Measurements from ENCODE around the gene HOXA3.

HOXA3 gene

DNA sequence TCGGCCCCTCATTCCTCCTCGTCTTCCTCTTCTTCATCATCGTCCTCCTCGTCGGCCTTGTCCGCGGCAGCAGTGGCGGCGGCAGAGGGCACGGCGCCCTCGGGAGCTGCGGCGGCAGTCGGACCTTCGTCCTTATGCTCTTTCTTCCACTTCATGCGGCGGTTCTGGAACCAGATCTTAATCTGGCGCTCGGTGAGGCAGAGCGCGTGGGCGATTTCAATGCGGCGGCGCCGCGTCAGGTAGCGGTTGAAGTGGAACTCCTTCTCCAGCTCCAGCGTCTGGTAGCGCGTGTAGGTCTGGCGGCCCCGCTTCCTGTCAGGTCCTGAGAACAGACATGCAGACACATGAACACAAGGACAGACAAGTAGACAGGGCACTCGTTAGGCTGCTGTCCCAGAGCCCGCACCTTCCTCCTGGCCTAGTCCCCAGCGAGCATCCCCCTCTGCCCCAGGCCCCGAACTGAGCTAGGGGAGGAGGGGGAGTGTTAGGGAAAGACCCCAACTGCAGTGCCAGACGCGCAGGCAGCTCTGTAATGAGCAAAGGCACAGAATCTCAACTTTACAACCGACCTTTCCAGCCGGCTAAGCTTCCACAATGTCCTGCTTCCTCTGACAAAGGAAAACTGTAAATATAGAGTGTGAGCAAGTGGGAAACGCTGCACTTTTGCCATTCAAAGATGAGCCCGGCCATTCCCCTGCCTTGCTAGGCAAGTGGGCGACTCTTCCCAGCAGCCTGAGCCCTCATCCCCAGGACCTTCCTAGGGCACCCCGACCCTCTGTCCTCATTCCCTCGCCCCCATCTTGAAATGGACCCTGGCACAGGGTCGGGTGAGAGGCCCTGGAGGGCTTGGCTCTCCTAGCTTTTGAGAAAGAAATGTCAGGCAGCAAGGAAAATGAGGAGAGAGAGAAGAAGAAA is 2.8 kb upstream of the HOXA3 start:
- DNase-seq (ENCODE audit: low read depth): no peak

DNA sequence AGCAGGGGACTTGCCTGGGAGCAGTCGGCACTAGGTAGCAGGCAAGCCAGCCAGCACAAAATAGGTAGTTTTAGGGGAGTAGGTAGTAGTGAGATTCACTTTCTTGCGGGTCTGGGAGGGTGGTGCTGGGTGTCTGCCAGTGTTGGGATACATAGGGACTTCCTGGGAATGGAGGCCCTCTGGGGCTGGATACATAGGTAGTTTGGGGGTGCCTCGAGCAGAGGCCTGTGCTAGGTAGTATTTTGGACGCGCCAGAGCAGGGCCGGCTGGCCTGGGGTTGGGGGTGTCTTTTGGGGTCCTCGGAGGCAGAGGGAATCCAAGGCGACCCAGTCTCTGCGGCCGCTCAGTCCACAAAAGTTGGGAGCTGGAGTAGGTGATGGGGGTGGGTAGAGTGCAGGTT is 2.0 kb upstream of the HOXA3 start:
- DNase-seq (ENCODE audit: low read depth): no peak

DNA sequence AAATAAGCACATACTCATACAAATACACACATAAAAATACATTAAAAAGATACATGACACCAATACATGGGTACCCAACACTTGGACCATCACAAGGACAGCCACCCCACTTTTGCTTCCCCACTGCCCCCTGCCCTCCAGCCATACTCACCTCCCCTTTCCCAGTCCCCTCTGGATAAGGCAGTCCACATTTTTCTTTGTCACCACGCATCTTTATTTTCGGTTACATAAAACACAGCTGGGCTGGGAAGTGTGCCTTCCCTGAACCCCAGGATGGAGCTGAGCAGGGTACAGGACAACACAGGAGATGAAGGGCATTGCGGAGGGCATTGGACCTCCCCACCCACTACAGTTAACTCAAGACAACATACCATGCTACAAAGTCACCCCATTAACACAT is 1.1 kb upstream of the HOXA3 start:
- DNase-seq (ENCODE audit: low read depth): no peak

DNA sequence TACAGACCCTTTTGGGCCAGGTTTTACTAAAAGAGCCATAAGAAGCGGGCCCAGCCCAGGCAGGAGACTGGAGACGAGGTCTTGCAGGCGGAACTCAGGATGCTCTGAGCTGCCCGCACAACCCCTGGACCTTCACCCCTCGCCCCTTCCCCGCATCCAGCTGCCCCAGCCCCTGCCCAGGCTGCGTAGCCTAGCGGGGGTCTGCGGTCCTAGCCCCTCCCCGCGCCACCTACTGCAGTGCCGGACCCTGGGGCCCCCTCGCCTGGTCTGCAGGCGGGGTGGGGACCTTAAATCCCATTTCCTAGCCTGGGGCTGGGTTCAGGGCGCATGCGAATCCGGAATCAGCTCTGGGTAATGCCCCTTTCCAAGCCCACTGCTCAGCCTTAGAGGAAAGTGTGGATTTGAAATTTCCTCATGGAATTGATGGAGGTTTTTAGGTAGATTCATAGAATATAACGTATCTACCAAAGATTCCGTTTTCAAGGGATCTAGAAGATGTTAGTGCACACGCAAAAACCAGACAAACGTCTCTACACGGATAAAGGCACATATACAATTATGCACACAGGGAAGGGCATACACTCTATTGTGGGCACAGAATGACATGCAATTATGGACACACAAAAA is 546 bp upstream of the HOXA3 start:
- DNase-seq (ENCODE audit: low read depth): no peak

DNA sequence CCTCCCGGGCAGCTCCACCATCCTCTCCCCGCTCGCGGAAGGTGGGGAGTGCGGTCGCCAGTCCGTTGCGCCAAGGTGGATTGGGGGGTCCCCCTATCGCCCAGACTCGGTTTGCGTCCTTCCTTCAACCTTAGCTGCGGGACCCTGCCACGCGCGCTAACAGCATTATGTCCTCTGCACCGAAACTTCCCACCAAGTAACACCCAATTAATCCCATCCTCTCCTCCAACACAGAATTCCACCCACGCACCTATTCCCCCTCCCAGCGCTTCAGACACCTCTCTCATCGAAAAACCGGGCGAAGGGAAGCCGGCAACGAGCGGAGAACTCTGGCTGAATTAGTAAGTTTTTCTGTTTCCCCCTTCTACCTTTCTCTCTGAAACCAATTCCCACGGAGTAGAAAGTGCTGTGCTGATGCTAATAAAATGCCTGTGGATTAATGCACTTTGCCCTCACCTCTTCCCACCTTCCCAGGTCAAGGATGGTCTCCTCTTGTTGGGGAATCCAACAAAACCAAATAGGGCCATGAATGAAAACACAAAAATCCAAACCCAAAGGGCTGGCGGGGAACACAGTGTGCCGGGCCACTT is 947 bp downstream of the HOXA3 start:
- DNase-seq (ENCODE audit: low read depth): no peak

DNA sequence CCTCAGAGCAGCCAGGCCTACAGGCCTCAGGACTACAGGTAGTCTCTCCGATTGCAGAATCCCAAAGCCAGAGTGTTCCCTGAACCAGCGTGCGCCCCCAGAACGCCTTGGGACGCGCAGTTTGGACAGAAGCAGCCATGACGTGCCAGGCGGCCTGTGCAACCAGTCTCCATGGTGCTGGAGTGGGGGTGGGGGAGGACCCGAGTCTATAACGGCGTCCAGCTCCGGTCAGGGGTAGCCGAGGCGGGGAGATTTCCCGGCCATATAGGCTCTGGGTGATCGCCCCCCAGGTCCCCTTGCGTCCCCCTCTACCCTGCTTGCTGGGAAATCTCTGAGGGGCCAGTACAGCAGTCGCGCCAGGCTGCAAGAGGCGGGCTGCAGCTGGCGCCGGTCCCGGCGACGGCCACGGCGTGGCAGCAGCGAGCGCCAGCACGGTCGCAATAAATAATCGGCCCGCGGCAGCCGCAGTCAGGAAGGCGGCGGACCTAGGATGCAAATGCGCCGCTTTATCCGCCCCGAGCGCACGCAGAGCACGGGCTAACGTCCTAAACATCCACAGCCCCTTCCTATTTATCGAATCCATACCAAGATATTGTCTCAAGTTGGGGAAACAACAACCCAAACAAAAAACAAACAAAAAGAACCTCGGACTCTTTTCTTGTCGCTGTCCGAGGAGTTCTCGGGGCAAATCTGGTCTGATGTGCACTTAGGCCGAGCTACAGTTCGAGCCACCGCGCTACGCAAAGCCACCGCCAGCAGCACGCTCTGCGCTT is 1.6 kb downstream of the HOXA3 start:
- no peak for DNase-seq (ENCODE audit: low read depth)

DNA sequence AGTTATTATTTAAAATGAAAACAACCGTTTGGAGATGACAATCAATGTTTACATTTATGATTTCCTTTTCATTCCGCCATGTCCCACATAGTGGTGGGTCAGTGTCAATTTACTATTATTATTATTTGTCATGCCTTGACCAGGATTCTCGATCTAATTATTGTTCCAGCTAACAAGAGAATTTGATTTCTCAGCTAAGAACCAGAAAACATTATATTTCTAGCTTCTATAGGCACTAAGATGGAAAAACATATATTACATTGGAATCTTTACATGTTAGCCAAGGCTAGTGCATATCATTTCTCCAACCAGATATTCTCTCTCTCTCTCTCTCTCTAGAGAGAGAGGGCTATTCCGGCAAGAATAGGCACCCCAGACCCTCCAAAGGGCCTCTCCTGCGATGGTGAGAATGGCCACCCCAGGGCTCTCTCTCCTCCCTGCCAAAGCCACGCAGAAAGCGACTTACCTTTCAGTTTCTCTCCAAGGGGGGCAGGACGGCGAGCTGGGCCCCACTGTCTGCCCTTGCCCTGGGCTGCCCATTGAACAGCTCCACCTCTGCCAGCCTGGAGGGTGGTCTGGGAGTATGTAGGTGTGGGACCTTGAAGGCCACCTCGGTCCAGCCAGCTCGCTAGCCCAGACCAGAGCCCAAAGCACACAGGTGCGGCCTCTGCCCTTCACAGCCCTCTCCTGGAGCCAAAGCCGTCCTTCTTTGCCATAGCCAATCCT is 2.4 kb downstream of the HOXA3 start:
- no peak for DNase-seq (ENCODE audit: low read depth)

DNA sequence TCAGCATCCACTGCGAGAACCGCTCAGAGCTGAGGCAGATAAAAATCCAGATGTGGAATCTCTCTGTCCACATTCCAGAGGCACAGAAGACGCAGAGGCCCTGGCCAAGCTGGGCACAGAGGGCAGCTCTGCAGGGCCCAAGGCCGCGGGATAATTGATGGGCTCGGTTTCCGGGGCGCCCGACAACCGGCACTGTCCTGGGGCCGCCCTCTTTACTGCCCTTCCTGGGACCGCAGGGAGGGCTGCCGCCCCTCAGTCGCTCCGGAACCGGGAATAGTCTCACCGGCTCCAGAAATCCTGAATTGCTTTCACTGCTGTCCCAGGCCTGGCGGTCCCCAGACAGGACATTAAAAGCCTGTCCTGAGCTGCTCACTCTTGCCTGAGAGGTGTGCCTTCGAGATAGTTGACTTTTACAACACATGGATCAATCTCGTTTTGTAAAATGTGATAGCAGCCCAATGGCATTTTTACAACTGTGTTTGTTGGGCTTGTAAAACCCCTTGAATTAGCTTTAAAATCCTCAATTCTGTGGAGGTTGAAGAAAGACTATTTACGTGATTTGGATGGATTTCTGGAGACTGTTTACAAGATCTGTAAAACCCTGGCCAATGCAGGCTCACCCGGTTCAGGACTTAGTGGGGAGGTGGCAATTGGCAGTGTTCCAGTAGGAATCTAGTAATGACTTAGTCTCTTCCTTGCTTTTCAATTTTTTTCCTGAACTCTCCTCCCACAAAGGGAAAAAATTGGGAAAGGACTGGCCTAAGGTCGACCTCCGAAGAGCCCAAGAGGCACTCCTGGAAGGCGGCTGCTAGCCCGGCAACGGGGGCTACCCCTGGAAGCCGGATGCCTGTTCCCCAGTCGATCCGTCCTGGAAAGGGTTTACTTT is 3.4 kb downstream of the HOXA3 start:
- DNase-seq (ENCODE audit: low read depth): no peak

DNA sequence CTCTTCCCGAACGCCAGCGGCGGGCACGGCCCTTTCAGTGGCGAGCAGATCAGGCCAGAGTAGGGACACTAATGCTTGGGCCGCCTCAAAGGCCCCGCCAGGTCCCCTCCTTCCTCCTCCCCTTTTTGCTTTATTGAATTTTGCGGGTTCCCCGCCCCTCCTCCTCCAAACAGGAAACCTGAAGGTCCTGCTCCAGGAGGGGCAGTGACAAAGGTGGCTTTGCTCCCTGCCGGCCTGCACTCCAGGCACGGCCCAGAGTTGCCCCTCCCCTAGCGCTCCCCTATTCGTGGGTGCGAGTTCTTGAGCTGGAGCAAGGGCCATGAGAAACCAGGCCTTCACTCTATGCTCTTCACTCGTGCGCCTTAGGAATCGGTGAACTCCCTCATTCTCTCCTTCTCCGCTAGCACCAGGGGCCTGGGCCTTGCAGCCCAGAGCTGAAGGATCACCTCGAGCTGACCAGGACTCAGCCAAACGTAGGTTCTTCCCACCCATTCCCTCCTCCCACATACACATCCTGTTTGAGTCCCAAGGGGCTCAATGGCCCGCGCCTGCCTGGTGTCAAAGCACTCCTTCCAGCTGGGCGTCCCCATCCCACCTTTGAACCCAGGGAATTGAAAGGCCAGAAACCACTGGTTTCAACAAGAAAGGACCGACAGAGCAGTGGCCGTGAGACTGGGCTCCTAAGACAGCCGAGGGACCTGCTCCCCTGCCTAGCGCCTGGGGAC is 4.2 kb downstream of the HOXA3 start:
- DNase-seq (ENCODE audit: low read depth): no peak

DNA sequence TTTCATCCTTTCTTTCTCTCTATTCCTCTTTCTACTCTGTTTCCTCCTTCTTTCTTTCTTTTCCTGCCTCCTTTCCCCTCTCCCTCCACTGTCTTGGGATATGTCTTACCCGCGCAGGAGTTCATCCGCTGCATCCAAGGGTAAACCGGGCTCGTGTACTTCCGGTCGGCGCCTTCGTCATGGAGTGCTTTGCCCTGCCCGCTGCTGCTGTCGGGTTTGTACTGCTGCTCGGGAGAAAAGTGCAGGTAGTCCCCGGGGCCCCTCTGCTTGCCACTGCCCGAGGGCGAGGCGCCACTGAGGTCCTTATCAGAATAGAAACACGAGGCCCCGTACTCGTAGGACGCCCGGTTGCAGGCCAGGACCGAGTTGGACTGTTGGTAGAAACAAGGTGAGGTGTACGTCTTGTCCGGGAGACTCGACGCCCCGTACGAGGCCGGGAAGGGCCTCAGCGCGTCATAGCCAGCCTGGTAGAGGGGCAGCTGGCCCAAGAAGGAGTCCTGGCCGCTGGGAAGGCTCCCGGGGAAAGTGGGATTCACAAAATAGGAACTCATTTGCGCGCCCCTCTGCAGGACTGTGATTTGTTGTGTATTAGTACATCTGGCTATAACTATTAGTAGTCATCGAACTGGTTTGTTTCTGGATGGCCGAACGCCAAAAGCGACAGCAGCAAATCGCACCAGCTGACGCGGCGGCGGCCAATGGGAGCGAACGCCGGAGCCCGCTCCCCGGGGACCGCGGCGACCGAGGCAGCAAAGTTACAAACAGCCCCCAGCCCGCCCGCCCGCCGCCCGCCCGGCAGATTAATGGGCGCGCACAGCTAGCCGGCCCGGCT is 5.0 kb downstream of the HOXA3 start, which contains the start of gene HOXA6:
Gene HOXA6, minus strand, starts transcription at position 576 of the 832 bp plus-strand sequence. Its CDS starts 25 bp downstream, at position 551.
- DNase-seq (ENCODE audit: low read depth): no peak

DNA sequence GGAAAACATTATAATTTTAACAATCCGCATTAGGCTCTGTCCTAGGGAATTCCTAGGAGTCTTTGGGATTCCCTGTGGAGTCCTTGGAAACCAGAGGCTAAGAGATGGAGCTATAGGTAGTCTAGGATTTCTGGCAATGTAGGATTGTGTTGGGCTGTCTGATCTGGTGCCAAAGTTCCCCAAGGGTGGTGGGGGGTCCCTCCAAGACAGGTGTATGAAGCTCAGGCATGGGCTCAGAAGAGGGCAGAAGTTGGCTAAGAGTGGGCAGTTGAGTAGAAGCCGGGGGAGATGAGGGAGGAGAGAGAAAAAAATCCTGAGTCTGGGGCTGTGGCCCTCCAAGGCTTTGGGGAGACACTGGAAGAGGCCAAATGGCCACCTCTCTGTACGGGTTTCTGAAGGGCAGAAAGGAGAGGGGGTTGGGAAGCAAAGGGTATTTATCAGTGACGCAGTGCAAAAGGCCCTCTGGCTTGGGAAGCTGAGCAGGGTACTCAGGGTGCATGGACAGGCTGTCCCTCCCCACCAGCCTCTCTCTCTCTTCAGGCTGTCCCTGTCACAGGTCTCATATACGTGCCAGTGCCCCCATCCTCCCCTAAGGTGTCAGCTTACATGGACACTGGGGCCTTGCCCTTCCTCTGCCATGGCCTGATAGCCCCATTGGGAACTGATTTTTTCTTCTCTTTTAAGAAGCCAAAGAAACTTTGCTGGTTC is 5.7 kb downstream of the HOXA3 start:
- no peak for DNase-seq (ENCODE audit: low read depth)

DNA sequence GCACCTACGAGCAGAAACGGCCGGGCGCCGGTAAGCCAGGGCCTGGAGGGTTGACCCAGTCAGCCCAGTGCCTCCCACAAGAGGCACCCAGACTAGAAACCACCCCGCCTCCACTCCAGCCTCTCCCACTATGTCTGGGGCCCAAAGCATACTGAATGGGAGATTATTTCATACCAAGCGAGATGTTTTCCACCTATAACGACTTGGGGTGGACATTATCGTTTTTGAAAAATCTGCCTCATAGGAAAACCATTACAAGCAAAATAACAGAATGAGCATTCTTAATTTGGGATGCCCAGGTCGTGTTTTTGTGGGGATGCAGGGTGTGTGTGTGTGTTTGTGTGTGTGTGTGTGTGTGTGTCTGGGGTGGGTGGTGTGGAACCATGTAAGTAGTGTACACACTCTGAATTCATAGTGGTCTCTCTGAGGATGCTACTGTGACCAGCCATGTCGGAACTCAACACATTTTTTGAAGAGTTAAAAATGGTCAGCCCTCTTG is 6.4 kb downstream of the HOXA3 start:
- no peak for DNase-seq (ENCODE audit: low read depth)

DNA sequence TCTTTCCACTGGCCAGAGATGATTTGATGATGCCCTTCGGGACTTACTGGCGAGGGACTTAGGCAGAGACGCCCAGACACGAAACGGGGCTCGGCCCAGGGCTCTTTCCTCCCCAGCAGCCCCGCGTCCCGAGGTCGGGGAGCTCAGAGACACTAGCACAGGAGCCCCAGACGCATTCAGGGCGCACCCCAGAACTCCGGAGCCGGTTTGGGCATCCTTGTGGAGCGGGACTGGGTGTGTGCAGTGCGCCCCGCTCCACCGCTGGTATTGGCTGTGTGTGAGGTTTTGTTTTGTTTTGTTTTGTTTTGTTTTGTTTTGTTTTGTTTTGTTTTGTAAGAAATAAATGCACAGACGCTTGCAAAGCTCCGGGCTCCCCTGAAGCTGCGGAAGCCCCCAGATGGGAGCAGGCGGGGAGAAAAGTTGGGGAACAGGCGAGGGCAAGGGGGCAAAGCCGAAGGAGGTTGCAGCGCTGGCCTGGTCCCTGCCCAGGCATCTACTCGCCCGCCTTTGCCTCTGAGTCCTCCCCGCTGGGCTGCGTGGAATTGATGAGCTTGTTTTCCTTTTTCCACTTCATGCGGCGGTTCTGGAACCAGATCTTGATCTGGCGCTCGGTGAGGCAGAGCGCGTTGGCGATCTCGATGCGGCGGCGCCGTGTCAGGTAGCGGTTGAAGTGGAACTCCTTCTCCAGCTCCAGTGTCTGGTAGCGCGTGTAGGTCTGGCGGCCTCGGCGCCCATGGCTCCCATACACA is 7.0 kb downstream of the HOXA3 start:
- DNase-seq (ENCODE audit: low read depth): no peak

DNA sequence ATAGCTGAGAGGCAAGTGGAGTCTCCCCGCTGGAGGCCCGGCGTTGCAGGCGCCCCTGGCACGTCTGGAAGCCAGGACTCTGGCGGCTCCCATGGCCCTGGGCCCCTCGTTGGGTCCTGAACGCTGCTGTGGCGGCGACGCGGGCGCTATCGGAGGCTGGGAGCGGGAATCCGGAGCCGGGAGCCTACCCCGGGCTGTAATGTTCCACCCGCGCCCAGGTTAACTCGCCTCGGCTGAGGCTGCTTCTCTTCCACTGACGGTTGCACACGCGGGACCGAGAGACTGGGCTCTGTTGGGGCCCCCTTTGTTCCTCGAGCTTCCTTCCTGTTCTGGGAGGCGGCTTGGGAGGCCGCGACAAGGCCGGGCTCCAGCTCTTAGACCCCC is 7.6 kb downstream of the HOXA3 start:
- no peak for DNase-seq (ENCODE audit: low read depth)

DNA sequence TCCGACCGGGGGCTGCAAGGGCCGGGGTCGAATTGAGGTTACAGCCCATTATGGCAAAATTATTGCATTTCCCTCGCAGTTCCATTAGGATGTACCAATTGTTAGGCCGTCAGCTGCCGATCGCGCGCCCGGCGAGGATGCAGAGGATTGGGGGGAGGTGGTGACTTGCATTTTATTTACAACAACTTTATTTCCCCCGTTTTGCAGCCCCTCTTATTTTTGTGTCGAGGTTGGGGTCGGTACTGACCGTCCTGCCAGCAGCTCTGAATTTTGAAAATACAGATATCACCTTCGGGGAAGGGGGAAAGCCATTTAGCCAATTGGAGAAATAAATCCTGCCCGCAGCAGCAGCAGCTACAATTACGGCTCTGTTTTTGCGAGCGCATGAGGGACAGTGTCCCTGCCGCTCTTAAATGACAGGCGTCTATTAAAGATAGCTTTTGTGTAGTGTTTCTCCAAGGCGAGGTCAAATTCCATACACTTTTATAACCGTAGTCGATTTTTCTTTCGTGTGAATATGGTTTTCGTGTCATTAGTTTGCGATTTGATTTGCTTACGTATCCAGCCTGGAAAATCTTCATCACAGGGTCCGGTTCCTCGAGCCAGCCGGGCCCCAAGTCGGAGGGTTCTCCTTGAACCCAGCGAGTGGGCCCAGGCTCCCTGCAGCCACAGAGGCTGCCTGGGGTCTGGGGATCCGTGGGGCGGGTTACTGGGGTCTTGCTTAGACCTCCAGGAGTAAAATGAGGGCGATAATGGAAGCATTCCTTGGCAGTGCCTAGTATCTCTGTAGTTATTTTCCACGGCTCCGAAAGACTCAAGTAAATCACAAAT is 8.2 kb downstream of the HOXA3 start:
- no peak for DNase-seq (ENCODE audit: low read depth)

Data from GM04503 (cell line).